ENCODE data around the gene KCNB1. TPM values are rescaled to one million over a fixed set of nuclear protein-coding genes. Genes with fewer than 3 reads are reported as not detected.

KCNB1 gene
- total RNA-seq, 6 donors from 2014 or later, result 0.40 to 2.2 (median 0.98) TPM

DNA sequence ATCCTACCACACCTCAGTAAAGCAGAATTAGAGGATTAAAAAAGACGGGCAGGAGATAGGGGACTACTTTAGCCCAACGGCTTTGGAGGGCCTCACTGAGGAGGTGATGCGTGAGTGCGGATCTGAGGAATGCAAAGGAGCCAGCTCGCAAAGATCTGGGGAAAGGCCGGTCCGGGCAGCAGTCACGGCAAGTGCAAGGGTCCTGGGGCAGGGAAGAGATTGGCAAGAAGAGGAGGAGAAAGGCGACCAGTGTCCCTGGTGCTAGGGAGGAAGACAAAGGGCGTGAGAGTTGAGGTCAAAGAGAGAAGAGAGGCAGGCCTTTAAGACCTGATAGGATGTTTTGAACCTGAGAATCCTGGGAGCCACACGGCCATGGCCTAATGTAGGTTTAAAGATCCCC is 86.8 kb downstream of the KCNB1 start:
- TF ChIP-seq POLR2A (IDR thresholded peaks at IDR 0.05), result no peak
- no peak for TF ChIP-seq POLR2AphosphoS5 (IDR thresholded peaks at IDR 0.05)
- TF ChIP-seq EP300 (IDR thresholded peaks at IDR 0.05), result no peak
- TF ChIP-seq, protein P1, sequence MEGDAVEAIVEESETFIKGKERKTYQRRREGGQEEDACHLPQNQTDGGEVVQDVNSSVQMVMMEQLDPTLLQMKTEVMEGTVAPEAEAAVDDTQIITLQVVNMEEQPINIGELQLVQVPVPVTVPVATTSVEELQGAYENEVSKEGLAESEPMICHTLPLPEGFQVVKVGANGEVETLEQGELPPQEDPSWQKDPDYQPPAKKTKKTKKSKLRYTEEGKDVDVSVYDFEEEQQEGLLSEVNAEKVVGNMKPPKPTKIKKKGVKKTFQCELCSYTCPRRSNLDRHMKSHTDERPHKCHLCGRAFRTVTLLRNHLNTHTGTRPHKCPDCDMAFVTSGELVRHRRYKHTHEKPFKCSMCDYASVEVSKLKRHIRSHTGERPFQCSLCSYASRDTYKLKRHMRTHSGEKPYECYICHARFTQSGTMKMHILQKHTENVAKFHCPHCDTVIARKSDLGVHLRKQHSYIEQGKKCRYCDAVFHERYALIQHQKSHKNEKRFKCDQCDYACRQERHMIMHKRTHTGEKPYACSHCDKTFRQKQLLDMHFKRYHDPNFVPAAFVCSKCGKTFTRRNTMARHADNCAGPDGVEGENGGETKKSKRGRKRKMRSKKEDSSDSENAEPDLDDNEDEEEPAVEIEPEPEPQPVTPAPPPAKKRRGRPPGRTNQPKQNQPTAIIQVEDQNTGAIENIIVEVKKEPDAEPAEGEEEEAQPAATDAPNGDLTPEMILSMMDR (IDR thresholded peaks at IDR 0.05), result no peak
- ATAC-seq (ENCODE audit: low FRiP score in 2 of 2) (no peak), DNase-seq (no peak)
- Histone ChIP-seq H3K36me3 (no peaks in the 10 kb centered on the region), H3K9me3 (no peaks in the 10 kb centered on the region), H3K27ac (peak overlapping the region in 1 of 4 donors; percentile 21), H3K27me3 (no peaks in the 10 kb centered on the region), H3K4me1 (no peaks in the 10 kb centered on the region), H3K4me3 (no peak overlapping the region)
- WGBS, 2 donors, result 79 to 88% methylated on average over 11 of the region's 11 CpGs

DNA sequence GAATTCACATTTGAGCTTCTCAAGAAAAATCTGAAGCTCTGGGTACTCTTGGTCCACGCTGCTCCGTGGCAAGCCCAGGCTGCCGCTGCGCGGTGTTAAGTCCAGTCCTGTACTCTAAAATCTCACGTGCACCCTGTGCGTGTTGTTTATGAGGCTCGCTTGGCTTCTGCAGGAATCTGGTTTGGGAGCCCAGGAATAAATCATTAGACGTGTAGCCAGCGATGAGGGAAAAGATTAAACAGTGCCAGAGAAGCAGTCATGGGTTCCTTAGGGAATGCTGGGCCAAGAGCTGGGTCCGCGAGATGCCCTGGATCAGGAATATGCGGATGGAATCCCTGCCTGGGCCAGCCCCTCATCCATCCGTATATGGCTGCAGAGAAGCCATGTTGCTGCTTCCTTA is 87.3 kb downstream of the KCNB1 start:
- peak overlapping the region in 1 of 4 donors; percentile 21 for H3K27ac ChIP-seq
- ATAC-seq (ENCODE audit: low FRiP score in 2 of 2), result no peak
- 62 to 77% methylated on average over 14 of the region's 14 CpGs for WGBS, 2 donors

DNA sequence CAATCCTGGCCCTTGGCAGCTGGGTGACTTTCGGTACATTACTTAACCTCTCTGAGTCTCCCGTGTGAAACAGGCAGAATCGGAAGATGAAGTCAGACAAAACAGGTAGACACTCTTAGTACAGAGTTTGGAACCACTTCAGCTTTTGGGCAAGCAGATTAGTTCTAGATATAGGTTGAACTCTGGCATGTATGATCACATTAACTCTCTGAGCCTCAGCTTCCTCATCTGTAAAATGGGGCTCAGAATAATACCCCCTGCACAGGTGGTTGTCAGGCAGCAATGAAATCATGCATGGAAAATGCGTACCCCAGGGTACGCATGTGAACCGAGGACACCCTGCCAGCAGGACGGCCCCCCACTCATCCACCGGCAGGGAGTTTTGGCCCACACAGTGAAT is 87.7 kb downstream of the KCNB1 start:
- DNase-seq (no peak), ATAC-seq (ENCODE audit: low FRiP score in 2 of 2) (no peak)
- no peaks in the 10 kb centered on the region for H3K36me3 ChIP-seq
- H3K9me3 ChIP-seq, result no peaks in the 10 kb centered on the region
- no peaks in the 10 kb centered on the region for H3K4me1 ChIP-seq
- H3K27ac ChIP-seq, result peak overlapping the region in 1 of 4 donors; percentile 1
- no peaks in the 10 kb centered on the region for H3K27me3 ChIP-seq
- 69 to 85% methylated on average over 3 to 8 of the region's 8 CpGs for WGBS, 2 donors
- no peak for TF ChIP-seq POLR2A (IDR thresholded peaks at IDR 0.05)
- TF ChIP-seq, protein P1 (IDR thresholded peaks at IDR 0.05), result no peak
- no peak for TF ChIP-seq EP300 (IDR thresholded peaks at IDR 0.05)
- H3K4me3 ChIP-seq, result no peak overlapping the region

More for the DNA sequence above, 87.3 kb downstream of the KCNB1 start:
- TF ChIP-seq EP300 (IDR thresholded peaks at IDR 0.05), result no peak
- TF ChIP-seq POLR2AphosphoS5 (IDR thresholded peaks at IDR 0.05), result no peak
- no peak for TF ChIP-seq POLR2A (IDR thresholded peaks at IDR 0.05)
- TF ChIP-seq, protein P1 (IDR thresholded peaks at IDR 0.05), result no peak
- Histone ChIP-seq H3K4me3 (no peak overlapping the region), H3K36me3 (no peaks in the 10 kb centered on the region), H3K4me1 (no peaks in the 10 kb centered on the region), H3K27me3 (no peaks in the 10 kb centered on the region), H3K9me3 (no peaks in the 10 kb centered on the region)
- peak in 1 of 2 donors; percentile 59 for DNase-seq

DNA sequence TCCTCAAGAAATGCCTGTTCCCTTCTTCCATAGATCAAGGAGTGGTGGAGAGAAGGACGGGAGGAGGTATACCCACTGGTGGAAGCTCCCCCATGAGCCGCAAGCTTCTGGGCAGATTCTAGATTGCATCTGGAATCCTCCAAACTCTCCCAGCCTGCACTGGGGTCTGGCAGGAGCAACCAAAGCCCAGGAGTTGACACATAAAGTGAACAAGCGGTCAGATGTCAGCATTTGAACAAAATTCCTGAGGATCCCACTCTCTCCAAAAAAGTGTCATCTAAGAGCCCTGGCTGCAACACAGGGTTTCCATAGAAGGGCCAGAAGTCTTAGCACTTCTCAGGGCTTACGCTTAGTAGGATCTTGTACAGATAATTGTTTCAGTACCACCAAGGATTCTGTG is 88.2 kb downstream of the KCNB1 start:
- Histone ChIP-seq H3K27ac (no peak overlapping the region), H3K4me3 (no peak overlapping the region), H3K9me3 (no peaks in the 10 kb centered on the region), H3K36me3 (no peaks in the 10 kb centered on the region), H3K4me1 (no peaks in the 10 kb centered on the region), H3K27me3 (no peaks in the 10 kb centered on the region)
- no peak for DNase-seq
- no peak for ATAC-seq (ENCODE audit: low FRiP score in 2 of 2)
- WGBS, 2 donors, result 66 to 79% methylated on average over 4 of the region's 4 CpGs
- TF ChIP-seq EP300 (IDR thresholded peaks at IDR 0.05) (no peak), POLR2A (IDR thresholded peaks at IDR 0.05) (no peak)
- TF ChIP-seq, protein P1 (IDR thresholded peaks at IDR 0.05), result no peak

DNA sequence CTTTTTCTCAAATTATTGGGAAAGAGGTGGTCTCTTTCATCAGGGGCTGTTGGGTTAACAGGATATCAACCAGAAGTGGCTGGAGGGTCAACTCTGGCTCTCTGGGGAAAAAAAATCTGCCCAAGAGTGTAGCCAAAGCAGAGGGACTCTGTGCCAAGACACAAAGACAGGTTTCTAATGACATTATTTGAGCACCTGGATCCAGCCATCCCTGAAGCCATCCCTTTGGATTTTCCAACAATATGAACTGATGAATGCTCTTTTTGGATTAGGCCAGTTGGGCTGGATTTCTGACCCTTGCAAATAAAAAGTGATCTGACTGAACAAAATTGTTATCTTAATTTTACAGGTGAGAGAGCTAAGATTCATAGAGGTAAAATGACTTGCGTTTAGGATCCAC is 88.7 kb downstream of the KCNB1 start:
- Histone ChIP-seq H3K9me3 (no peaks in the 10 kb centered on the region), H3K4me3 (no peak overlapping the region), H3K27ac (no peak overlapping the region), H3K4me1 (no peaks in the 10 kb centered on the region), H3K27me3 (no peaks in the 10 kb centered on the region), H3K36me3 (no peaks in the 10 kb centered on the region)
- TF ChIP-seq POLR2A (IDR thresholded peaks at IDR 0.05) (no peak), EP300 (IDR thresholded peaks at IDR 0.05) (no peak), POLR2AphosphoS5 (IDR thresholded peaks at IDR 0.05) (no peak)
- TF ChIP-seq, protein P1 (IDR thresholded peaks at IDR 0.05), result no peak
- DNase-seq (no peak), ATAC-seq (ENCODE audit: low FRiP score in 2 of 2) (no peak)
- WGBS, 2 donors, result 69 to 74% methylated on average over 1 of the region's 1 CpG

All from upper lobe of left lung (tissue), 6 donors.